Type B pancreatic cell (in vitro differentiated cells): ENCODE data around the gene GPR15. TPM values are rescaled to one million over a fixed set of nuclear protein-coding genes. Genes with fewer than 3 reads are reported as not detected.

ENCODE experiments used
- DNase-seq: peaks from one replicate; pipeline ENCODE4 v3.0.0; 2021; ENCODE audit warnings: mixed read lengths; ENCODE audit not compliant: unreplicated experiment; ENCODE audit errors: extremely low spot score
- H3K27ac Mint-ChIP-seq: 2 replicates; pipeline ENCODE4 v1.8.0; 2021; ENCODE audit warnings: mild to moderate bottlenecking, mixed read lengths
- H3K27me3 Mint-ChIP-seq: 2 replicates; pipeline ENCODE4 v1.8.0; 2021; ENCODE audit warnings: mixed read lengths
- H3K36me3 Mint-ChIP-seq: 2 replicates; pipeline ENCODE4 v1.8.0; 2021; ENCODE audit warnings: mixed read lengths
- H3K4me1 Mint-ChIP-seq: one replicate; pipeline ENCODE4 v1.8.0; 2021; ENCODE audit warnings: mixed read lengths; ENCODE audit not compliant: unreplicated experiment
- H3K4me3 Mint-ChIP-seq: 2 replicates; pipeline ENCODE4 v1.8.0; 2021; ENCODE audit warnings: mild to moderate bottlenecking, mixed read lengths
- H3K9me3 Mint-ChIP-seq: 2 replicates; pipeline ENCODE4 v1.8.0; 2021; ENCODE audit warnings: mixed read lengths
- CTCF ChIP-seq: fragments of 200-600 bp; sonication (generic); conservative IDR thresholded peaks from 2 replicates; pipeline ENCODE4 v1.5.0; 2021; ENCODE audit warnings: antibody characterized with exemption, mild to moderate bottlenecking
- total RNA-seq: library from RNA; stranded (reverse); gene quantifications from 2 replicates; pipeline ENCODE4 v1.2.1, GENCODE V29; 2021; ENCODE audit warnings: low replicate concordance

Gene GPR15
- total RNA-seq, 1 donor from 2014 or later: not detected

- Mint-ChIP-seq H3K9me3 (no peaks in the 10 kb centered on the region), H3K27ac (no peak overlapping the region), H3K27me3 (peaks cover 6% of the 10 kb centered on the region), H3K4me1 (no peaks in the 10 kb centered on the region), H3K36me3 (no peaks in the 10 kb centered on the region), H3K4me3 (no peak overlapping the region)
- DNase-seq: no peak
- no peak for TF ChIP-seq CTCF
Observed at GRCh38 chr3:98530676-98531075, 1.1 kb upstream of the GPR15 start.

- H3K4me3 Mint-ChIP-seq: no peak overlapping the region
- H3K4me1 Mint-ChIP-seq: no peaks in the 10 kb centered on the region
- no peaks in the 10 kb centered on the region for H3K36me3 Mint-ChIP-seq
- no peak overlapping the region for H3K27ac Mint-ChIP-seq
- no peak for DNase-seq
- H3K27me3 Mint-ChIP-seq: peaks cover 6% of the 10 kb centered on the region
- H3K9me3 Mint-ChIP-seq: no peaks in the 10 kb centered on the region
- no peak for TF ChIP-seq CTCF
Observed at GRCh38 chr3:98532275-98532637, 478 bp downstream of the GPR15 start.

GRCh38 chr3:98532709-98533571 lies 1.2 kb downstream of the GPR15 start:
- DNase-seq: no peak
- H3K9me3 Mint-ChIP-seq: no peaks in the 10 kb centered on the region
- no peak overlapping the region for H3K27ac Mint-ChIP-seq
- no peaks in the 10 kb centered on the region for H3K4me1 Mint-ChIP-seq
- H3K27me3 Mint-ChIP-seq: peaks cover 6% of the 10 kb centered on the region
- no peaks in the 10 kb centered on the region for H3K36me3 Mint-ChIP-seq
- no peak overlapping the region for H3K4me3 Mint-ChIP-seq
- no peak for TF ChIP-seq CTCF

- Mint-ChIP-seq H3K9me3 (no peaks in the 10 kb centered on the region), H3K4me3 (no peak overlapping the region), H3K36me3 (no peaks in the 10 kb centered on the region)
Observed at GRCh38 chr3:98534168-98534567, 2.4 kb downstream of the GPR15 start.

GRCh38 chr3:98534734-98535133 lies 3.0 kb downstream of the GPR15 start:
- Mint-ChIP-seq H3K36me3 (no peaks in the 10 kb centered on the region), H3K4me1 (no peaks in the 10 kb centered on the region), H3K9me3 (no peaks in the 10 kb centered on the region), H3K27ac (no peak overlapping the region), H3K4me3 (no peak overlapping the region), H3K27me3 (peaks cover 6% of the 10 kb centered on the region)
- no peak for TF ChIP-seq CTCF
- no peak for DNase-seq

More at GRCh38 chr3:98534168-98534567, 2.4 kb downstream of the GPR15 start:
- no peak for TF ChIP-seq CTCF
- no peaks in the 10 kb centered on the region for H3K4me1 Mint-ChIP-seq
- no peak for DNase-seq
- no peak overlapping the region for H3K27ac Mint-ChIP-seq
- peaks cover 6% of the 10 kb centered on the region for H3K27me3 Mint-ChIP-seq
